SK-N-SH (cell line): ENCODE results near the gene OLFML3.

Source experiments
- CTCF ChIP-seq: fragments of 200-600 bp; sonication (generic); IDR thresholded peaks from 2 replicates; pipeline ENCODE4 v1.6.1; 2017; ENCODE audit warnings: antibody characterized with exemption, mild to moderate bottlenecking, moderate library complexity
- RFX5 ChIP-seq: IDR thresholded peaks from 2 replicates; pipeline ENCODE4 v1.6.1; 2012; ENCODE audit warnings: mild to moderate bottlenecking, improper control_type of control experiment, low read length
- TF ChIP-seq, protein P1 (sequence below): fragments of 150-350 bp; IDR thresholded peaks from 2 replicates; pipeline ENCODE4 v1.6.1; 2017; ENCODE audit warnings: antibody characterized with exemption, low read length, low read depth, borderline replicate concordance

DNA sequence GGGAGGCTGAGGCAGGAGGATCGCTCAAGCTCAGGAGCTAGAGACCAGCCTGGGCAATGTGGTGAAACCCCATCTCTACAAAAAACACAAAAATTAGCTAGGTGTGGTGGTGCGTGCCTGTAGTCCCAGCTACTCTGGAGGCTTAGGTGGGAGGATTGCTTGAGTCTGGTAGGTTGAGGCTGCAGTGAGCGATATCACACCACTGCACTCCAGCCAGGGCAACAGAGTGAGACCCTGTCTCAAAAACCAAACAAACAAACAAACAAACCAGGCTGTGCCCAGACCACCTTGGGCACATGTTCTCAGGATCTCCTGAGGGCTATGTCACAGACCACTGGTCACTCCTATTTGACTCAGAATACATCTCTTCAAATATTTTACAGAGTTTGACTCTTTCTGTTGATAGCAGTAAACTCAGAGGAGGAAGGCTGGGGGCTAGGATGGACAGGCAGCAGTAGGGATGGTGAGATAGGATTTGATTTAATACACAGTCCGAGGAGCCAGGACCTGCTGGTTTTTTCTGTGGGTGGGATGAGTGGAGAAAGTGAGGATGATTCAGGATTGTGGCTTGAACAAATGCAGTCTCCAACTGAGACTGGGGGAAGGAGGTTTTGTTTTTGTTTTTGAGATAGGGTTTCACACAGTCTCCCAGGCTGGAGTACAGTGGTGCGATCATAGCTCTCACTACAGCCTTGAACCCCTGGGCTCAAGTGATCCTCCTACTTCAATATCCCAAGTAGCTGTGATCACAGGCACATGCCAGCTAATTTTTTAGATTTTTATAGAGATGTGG is 46.5 kb downstream of the OLFML3 start:
- TF ChIP-seq RFX5 (no peak), CTCF (no peak)
- TF ChIP-seq, protein P1, sequence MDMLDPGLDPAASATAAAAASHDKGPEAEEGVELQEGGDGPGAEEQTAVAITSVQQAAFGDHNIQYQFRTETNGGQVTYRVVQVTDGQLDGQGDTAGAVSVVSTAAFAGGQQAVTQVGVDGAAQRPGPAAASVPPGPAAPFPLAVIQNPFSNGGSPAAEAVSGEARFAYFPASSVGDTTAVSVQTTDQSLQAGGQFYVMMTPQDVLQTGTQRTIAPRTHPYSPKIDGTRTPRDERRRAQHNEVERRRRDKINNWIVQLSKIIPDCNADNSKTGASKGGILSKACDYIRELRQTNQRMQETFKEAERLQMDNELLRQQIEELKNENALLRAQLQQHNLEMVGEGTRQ = no peak
